Psoas muscle (tissue), 8 donors: ENCODE measurements around the gene ACER2. TPM values are rescaled to one million over a fixed set of nuclear protein-coding genes. Genes with fewer than 3 reads are reported as not detected.

Experiments
- ATAC-seq, 4 donors: fragments of 200-7000 bp; cut with Tn5 transposase; one replicate each; pipeline ENCODE4 v1.9.1; 2020; ENCODE audit warnings: moderate library complexity in 3 of 4, mild to moderate bottlenecking in 2 of 4
- DNase-seq, 2 donors: peaks; one replicate each; pipeline ENCODE4 v3.0.0-alpha.2; 2020
- H3K27ac ChIP-seq: fragments of 200-600 bp; one replicate; pipeline ENCODE4 v1.8.0; 2022
- H3K27me3 ChIP-seq, 3 donors: fragments of 200-600 bp in 1 of 3; one replicate each; pipeline versions ENCODE4 v1.6.1 to v1.8.0; 2013 to 2022; ENCODE audit warnings: low read length in 2 of 3, mild to moderate bottlenecking in 2 of 3, moderate library complexity in 1 of 3; ENCODE audit not compliant: insufficient read depth in 3 of 3
- H3K36me3 ChIP-seq, 2 donors: fragments of 200-600 bp in 1 of 2; one replicate each; pipeline versions ENCODE4 v1.6.1 to v1.8.0; 2013 to 2022; ENCODE audit warnings: low read depth in 1 of 2, mild to moderate bottlenecking in 1 of 2, moderate library complexity in 1 of 2; ENCODE audit not compliant: insufficient read depth in 1 of 2
- H3K4me1 ChIP-seq: fragments of 200-600 bp; one replicate; pipeline ENCODE4 v1.8.0; 2022
- H3K4me3 ChIP-seq: fragments of 200-600 bp; one replicate; pipeline ENCODE4 v1.8.0; 2022; ENCODE audit warnings: mild to moderate bottlenecking
- H3K9me3 ChIP-seq: fragments of 200-600 bp; one replicate; pipeline ENCODE4 v1.8.0; 2022
- CTCF ChIP-seq: fragments of 200-600 bp; IDR thresholded peaks from one replicate; pipeline ENCODE4 v1.8.0; 2022; ENCODE audit warnings: antibody characterized with exemption
- WGBS, 3 donors: extraction: QIAGEN DNeasy Blood & Tissue Kit; methylation state at CpG; one replicate each; pipeline versions ENCODE4 v1.1.6 to v1.1.7; 2013; 5-methylcytosine and 5-hydroxymethylcytosine counted together
- intact Hi-C, 2 donors: fragments of 100-400 bp; cut with DNase I; formaldehyde crosslinking; loops; one replicate each; pipeline versions ENCODE4 v1.11.0 to v1.14.2; 2022
- polyA plus RNA-seq, 3 donors: library from polyadenylated mRNA; stranded (reverse); fragments of 200-250 nt; gene quantifications; one replicate each; pipeline ENCODE4 v1.2.3, GENCODE V29; 2013
- total RNA-seq, 4 donors: library from RNA; stranded (reverse); fragmentation: NEBNext Ultra II Directional in 2 of 4; extraction: Animal tissue kit (Norgen Biotek cat#: 25700) in 2 of 4; gene quantifications; one replicate each; pipeline versions ENCODE4 v1.2.1 to v1.2.4, GENCODE V29; 2021 to 2023
- donor health status: healthy with polysubstance abuse.
- donor health status: DM: no; HTN: no; CAD: no; lungs with moderate emphysema.
- donor health status: Bipolar disorder and iron deficiency.
- donor health status: healthy.
- donor health status: DM: yes; HTN: yes; CAD: no.
- donor health status: DM: no; HTN: no; CAD: no.
- donor health status: DM: no; HTN: no; CAD: no.
- donor health status: DM: yes; HTN: yes; CAD: no.

ACER2 gene
- total and polyA plus RNA-seq, 7 donors: 0.37 to 2.4 (median 1.4) TPM

DNA sequence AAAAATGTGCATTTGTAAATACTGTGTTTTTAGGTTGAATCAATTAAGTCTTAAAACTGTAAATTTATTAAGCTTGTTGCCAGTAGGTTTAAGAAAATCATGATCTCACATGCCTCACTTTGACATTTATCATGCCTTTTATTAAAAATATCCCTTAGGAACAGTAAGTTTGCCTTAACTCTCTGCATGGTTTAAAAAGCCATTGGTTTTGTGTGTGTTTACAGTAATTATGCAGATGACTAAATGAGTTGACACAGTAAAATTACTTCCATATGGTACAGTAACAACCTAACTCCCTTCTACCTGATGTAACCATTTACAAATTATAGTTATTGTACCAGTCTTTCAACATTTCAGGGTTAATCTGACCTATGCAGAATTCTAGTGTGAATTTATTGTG, 35.3 kb upstream of the ACER2 start:
- peaks cover 14 to 99% of the 10 kb centered on the region in 2 donors for H3K36me3 ChIP-seq
- DNase-seq (no peak), ATAC-seq (no peak)
- H3K4me3 ChIP-seq: no peak overlapping the region
- intact Hi-C loops: loop anchor here in 1 of 2 donors (10.0 kb wide), 1 partner anchor 139 kb away; the partner anchor contains the start of gene DENND4C
- no peak overlapping the region for H3K27ac ChIP-seq
- no peaks in the 10 kb centered on the region for H3K27me3 ChIP-seq
- no peaks in the 10 kb centered on the region for H3K9me3 ChIP-seq
- TF ChIP-seq CTCF: no peak
- peaks cover 14% of the 10 kb centered on the region for H3K4me1 ChIP-seq

- no peaks in the 10 kb centered on the region for H3K9me3 ChIP-seq
- no peak overlapping the region for H3K4me3 ChIP-seq
- DNase-seq: no peak
- peaks cover 17 to 89% of the 10 kb centered on the region in 2 donors for H3K36me3 ChIP-seq
- intact Hi-C loops: loop anchor here (5.0 to 10.0 kb wide), 2 partner anchors 82 to 141 kb away; partner anchors contain the start of gene DENND4C (in 1 of the 2)
- H3K27ac ChIP-seq: no peak overlapping the region
- peaks cover 14% of the 10 kb centered on the region for H3K4me1 ChIP-seq
- no peak for ATAC-seq
- TF ChIP-seq CTCF: no peak
- H3K27me3 ChIP-seq: no peaks in the 10 kb centered on the region
Measured at GRCh38 chr9:19375538-19375937, 33.3 kb upstream of the ACER2 start.

GRCh38 chr9:19376931-19377330, 31.9 kb upstream of the ACER2 start:
- H3K4me1 ChIP-seq: peaks cover 14% of the 10 kb centered on the region
- WGBS, 3 donors: 57 to 74% (median 59%) methylated on average over 2 of the region's 2 CpGs
- no peak overlapping the region for H3K4me3 ChIP-seq
- intact Hi-C loops: loop anchor here (5.0 to 10.0 kb wide), 2 partner anchors 80 to 142 kb away; partner anchors contain the start of gene DENND4C (in 1 of the 2)
- TF ChIP-seq CTCF: no peak
- no peaks in the 10 kb centered on the region for H3K27me3 ChIP-seq
- no peaks in the 10 kb centered on the region for H3K9me3 ChIP-seq
- H3K36me3 ChIP-seq: peaks cover 17 to 76% of the 10 kb centered on the region in 2 donors
- H3K27ac ChIP-seq: no peak overlapping the region
- no peak for DNase-seq
- ATAC-seq: no peak

DNA sequence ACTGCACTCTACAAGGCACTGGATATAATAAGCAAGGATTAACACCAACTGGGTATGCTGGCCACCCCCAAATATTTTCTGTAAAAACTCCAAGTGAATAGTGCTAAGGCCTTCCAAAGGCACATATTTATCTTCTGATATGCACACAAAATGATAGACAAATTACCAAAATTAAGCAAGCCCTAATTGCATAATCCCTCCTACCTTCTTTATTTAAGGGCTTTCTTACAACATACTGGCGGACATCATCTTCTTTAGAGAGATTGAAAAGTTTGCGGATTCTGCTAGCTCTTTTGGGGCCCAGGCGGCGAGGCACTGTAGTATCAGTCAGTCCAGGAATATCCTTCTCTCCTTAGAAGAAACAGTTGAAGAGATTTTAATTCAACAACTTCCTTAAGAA, 30.6 kb upstream of the ACER2 start:
- H3K27me3 ChIP-seq: no peaks in the 10 kb centered on the region
- peaks cover 17 to 63% of the 10 kb centered on the region in 2 donors for H3K36me3 ChIP-seq
- H3K4me3 ChIP-seq: peak overlapping the region; percentile 83
- WGBS, 3 donors: 86 to 89% (median 86%) methylated on average over 4 of the region's 4 CpGs
- TF ChIP-seq CTCF: no peak
- no peak overlapping the region for H3K27ac ChIP-seq
- intact Hi-C loops: loop anchor here (5.0 to 10.0 kb wide), 2 partner anchors 79 to 143 kb away; partner anchors contain the start of gene DENND4C (in 1 of the 2)
- H3K4me1 ChIP-seq: peaks cover 14% of the 10 kb centered on the region
- no peak for DNase-seq
- ATAC-seq: no peak
- no peaks in the 10 kb centered on the region for H3K9me3 ChIP-seq

DNA sequence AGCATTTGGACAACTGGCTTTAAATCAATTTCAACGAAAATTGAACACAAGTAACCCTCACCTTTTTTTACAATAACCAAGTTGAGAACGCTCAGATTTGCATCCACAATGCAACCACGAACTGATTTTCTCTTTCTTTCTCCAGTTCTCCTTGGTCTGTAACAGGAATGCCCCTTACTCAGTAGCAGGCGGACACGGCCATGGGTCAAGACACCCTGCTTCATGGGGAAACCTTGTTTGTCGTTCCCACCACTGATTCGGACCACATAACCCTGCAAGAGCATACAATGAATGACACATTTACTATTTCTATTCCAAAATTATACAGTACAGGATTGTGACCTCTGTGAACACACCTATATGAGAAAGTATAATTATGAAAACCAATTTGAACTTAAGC, 30.2 kb upstream of the ACER2 start:
- H3K27me3 ChIP-seq: no peaks in the 10 kb centered on the region
- DNase-seq: no peak
- peak overlapping the region; percentile 83 for H3K4me3 ChIP-seq
- WGBS, 3 donors: 39 to 49% (median 48%) methylated on average over 7 of the region's 7 CpGs
- intact Hi-C loops: loop anchor here (5.0 to 10.0 kb wide), 2 partner anchors 79 to 144 kb away; partner anchors contain the start of gene DENND4C (in 1 of the 2)
- no peak for ATAC-seq
- peaks cover 14% of the 10 kb centered on the region for H3K4me1 ChIP-seq
- TF ChIP-seq CTCF: no peak
- no peaks in the 10 kb centered on the region for H3K9me3 ChIP-seq
- peaks cover 17 to 59% of the 10 kb centered on the region in 2 donors for H3K36me3 ChIP-seq
- peak overlapping the region; percentile 93 for H3K27ac ChIP-seq
